SK-N-MC (cell line): ENCODE measurements around the gene RYR2.

Experiments
- EZH2 ChIP-seq: fragments of 200-600 bp; sonication (generic); IDR thresholded peaks from one replicate; pipeline ENCODE4 v1.6.1; 2017; ENCODE audit warnings: antibody characterized with exemption
- FOXP2 ChIP-seq: optimal IDR thresholded peaks from 2 replicates; pipeline ENCODE3; 2011; ENCODE audit warnings: mild to moderate bottlenecking, moderate library complexity; ENCODE audit not compliant: insufficient read depth; ENCODE audit errors: extremely low read length, control extremely low read depth
- POLR2AphosphoS5 ChIP-seq: IDR thresholded peaks from 2 replicates; pipeline ENCODE4 v1.6.1; 2012; ENCODE audit warnings: mild to moderate bottlenecking, low read depth, low read length, borderline replicate concordance

GRCh38 chr1:237261198-237261597, 219.2 kb downstream of the RYR2 start:
- TF ChIP-seq EZH2 (no peak), POLR2AphosphoS5 (no peak), FOXP2 (no peak)
